HG02588 (cell line): ENCODE results near the gene IL16.
"Not testable (repeated sequence)": the region's sequence is repeated elsewhere in the genome, so short reads cannot be mapped to it uniquely, and the experiment has no call there.

Experiments
- ATAC-seq: cut with Tn5 transposase; IDR thresholded peaks from one replicate; pipeline ENCODE4 v1.9.1; 2021; ENCODE audit warnings: mild to moderate bottlenecking, moderate library complexity; ENCODE audit not compliant: unreplicated experiment

Gene IL16

GRCh38 chr15:81199031-81199779 is 2.5 kb downstream of the IL16 start:
- no peak for ATAC-seq

DNA sequence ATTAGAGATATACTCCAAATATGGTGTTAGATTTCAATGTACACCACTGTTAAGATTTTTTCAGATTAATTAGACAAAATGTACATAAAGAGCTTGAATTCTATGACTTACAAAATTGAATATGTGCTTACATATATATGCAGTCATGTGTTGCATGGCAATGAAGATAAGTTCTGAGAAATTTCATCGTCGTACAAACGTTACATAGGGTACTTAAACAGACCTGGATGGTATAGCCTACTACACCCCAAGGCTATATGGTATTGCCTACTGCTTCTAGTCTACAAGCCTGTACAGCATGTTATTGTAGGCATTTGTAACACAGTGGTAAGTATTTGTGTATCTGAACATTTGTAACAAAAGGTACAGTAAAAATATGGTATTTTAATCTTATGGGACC is 9.3 kb downstream of the IL16 start:
- ATAC-seq: no peak

- not testable (repeated sequence) for ATAC-seq
Observed at GRCh38 chr15:81207987-81208386, 11.3 kb downstream of the IL16 start.

GRCh38 chr15:81209635-81210034 is 13.0 kb downstream of the IL16 start:
- no peak for ATAC-seq

- ATAC-seq: no peak
Observed at GRCh38 chr15:81211376-81211775, 14.7 kb downstream of the IL16 start.

GRCh38 chr15:81213982-81214381 is 17.3 kb downstream of the IL16 start:
- no peak for ATAC-seq

- ATAC-seq: no peak
Observed at GRCh38 chr15:81215531-81215930, 18.9 kb downstream of the IL16 start.

DNA sequence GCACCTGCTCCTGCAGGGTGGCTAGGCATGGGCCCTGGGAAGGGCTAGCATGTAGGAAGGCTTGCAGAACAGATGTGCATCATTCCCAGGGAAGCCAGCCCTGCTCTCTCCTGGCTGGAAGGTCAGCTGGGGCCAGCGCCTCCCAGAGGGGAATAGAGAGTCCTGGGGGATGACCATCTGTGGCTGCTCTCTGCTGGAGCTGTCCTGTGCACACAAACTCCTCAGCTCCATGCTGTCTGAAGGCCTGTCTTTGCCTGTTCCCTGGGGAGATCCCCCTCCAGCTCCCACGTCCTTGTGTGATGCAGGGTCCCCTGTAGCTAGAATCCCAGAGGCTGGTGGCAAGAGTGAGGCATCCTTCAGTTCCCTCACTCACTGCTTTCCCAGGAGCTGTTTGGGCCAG is 19.3 kb downstream of the IL16 start:
- ATAC-seq: no peak

DNA sequence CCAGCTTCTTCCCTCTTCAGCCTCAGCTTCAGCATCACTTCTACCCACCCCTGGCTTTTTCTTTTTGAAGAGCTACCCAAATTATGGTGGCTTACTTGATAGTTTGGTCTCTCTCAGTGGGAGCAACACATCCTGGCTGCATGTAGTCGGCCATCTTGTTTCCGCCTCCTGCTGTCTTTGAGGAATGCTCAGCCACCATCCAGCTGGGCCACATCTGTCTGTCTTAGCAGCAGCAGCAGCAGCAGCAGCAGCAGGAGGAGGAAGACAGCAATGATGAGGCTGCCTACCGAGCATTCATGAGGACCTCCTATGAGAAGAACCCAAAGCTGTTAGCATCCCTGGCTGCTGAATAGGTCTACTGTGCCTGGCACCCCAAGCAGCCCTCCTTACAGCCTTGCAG is 19.7 kb downstream of the IL16 start:
- no peak for ATAC-seq

GRCh38 chr15:81221449-81221848 is 24.8 kb downstream of the IL16 start:
- no peak for ATAC-seq

GRCh38 chr15:81222007-81222406 is 25.3 kb downstream of the IL16 start:
- ATAC-seq: no peak

GRCh38 chr15:81223346-81223971 is 26.8 kb downstream of the IL16 start:
- no peak for ATAC-seq

- ATAC-seq: no peak
Observed at GRCh38 chr15:81224232-81224631, 27.6 kb downstream of the IL16 start.

- no peak for ATAC-seq
Observed at GRCh38 chr15:81225161-81225671, 28.5 kb downstream of the IL16 start.

- no peak for ATAC-seq
Observed at GRCh38 chr15:81227716-81228115, 31.0 kb downstream of the IL16 start.

- no peak for ATAC-seq
Observed at GRCh38 chr15:81229586-81229985, 32.9 kb downstream of the IL16 start.

GRCh38 chr15:81235276-81236123 is 38.8 kb downstream of the IL16 start:
- ATAC-seq: no peak

DNA sequence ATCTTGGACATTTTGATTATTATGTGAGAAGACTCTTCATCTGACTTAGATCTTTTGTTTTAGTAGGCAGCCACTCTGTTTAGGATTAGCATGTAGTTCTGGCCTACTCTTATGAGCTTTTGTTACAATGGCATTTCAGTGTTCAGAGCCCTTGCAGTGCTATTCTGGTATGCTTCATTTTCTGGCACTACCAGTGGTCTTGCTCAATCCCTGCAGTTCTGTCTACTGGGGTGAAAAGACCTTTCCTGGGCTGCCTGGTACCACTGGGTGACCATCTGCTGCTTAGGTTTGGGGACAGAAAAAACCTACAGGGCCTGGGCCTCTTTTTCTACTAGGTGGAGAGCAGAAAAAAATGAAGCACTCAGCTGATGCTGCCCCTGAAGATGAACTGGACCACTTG is 42.5 kb downstream of the IL16 start:
- no peak for ATAC-seq

GRCh38 chr15:81242778-81243177 is 46.1 kb downstream of the IL16 start:
- ATAC-seq: no peak

- no peak for ATAC-seq
Observed at GRCh38 chr15:81244306-81244705, 47.6 kb downstream of the IL16 start.

- ATAC-seq: no peak
Observed at GRCh38 chr15:81253846-81254245, 57.2 kb downstream of the IL16 start.
